Measurements from ENCODE around the gene ADGRA1. TPM values are rescaled to one million over a fixed set of nuclear protein-coding genes. Genes with fewer than 3 reads are reported as not detected.

Gene ADGRA1
- total RNA-seq, 2 donors from 2014 or later, result 0.24 to 1.0 TPM

DNA sequence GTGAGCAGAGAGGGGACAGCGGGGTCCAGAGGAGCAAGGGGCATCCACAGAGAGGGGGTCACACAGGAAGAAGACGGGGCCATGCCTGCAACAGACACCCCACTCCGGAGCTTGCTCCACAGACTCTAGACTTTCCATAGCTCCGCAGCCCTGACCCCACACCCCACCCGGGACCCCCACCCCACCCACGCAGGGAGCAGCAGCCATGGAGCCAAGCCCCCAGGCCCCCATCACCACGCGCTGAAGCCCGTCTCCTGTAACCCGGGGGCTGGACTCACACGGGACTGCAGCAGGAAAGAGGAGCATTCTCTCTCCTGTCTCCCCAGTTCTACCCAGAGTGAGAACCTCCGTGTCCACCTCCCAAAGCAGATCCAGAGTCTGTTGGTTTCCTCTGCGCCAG is 38.8 kb upstream of the ADGRA1 start:
- TF ChIP-seq CTCF (conservative IDR thresholded peaks at IDR 0.05), result no peak
- WGBS, 2 experiments (ENCODE audit: insufficient coverage in 1 of 2, insufficient read length in 1 of 2), result 93 to 98% methylated on average over 5 to 13 of the region's 13 CpGs
- Histone ChIP-seq H3K9ac (ENCODE audit: extremely low read depth, low read length, poor library complexity, severe bottlenecking) (no peak overlapping the region), H3K9me3 (ENCODE audit: control insufficient read depth, low read length) (no peaks in the 10 kb centered on the region), H3K27me3 (ENCODE audit: control insufficient read depth, insufficient read depth, low read length, poor library complexity, severe bottlenecking) (no peaks in the 10 kb centered on the region), H3K36me3 (ENCODE audit: control insufficient read depth, insufficient read depth, low read length) (no peaks in the 10 kb centered on the region), H3K4me3 (ENCODE audit: low read length) (no peak overlapping the region), H3K4me1 (ENCODE audit: control insufficient read depth, insufficient read depth, low read length) (no peaks in the 10 kb centered on the region), H3K27ac (ENCODE audit: low read depth, low read length) (no peak overlapping the region)
- H3K27ac Mint-ChIP-seq, result no peak overlapping the region
- no peaks in the 10 kb centered on the region for H3K9me3 Mint-ChIP-seq
- H3K36me3 Mint-ChIP-seq (ENCODE audit: low read depth), result no peaks in the 10 kb centered on the region
- no peak overlapping the region for H3K4me3 Mint-ChIP-seq
- H3K27me3 Mint-ChIP-seq (ENCODE audit: insufficient read depth), result no peaks in the 10 kb centered on the region
- H3K4me1 Mint-ChIP-seq, result no peaks in the 10 kb centered on the region
- DNase-seq, result no peak

DNA sequence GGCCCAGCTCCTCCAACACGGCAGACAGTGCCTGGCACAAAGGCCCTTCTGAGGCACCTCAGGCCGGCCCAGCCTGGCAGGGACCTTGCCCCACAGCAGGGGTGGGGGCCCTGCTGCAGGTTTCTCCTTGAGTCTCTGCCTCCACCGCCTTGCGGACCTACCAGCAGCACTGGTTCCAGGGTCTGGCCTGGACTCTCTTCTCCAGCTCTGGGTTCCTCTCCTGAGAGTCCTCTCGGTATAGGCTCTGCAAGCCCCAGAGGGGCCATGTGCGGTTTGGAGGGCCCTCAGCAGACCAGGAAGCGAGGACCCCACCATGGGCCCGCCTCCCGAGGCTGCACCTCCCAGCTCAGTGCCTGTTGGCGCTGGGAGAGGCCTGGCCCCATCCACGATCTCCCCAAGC is 38.1 kb upstream of the ADGRA1 start:
- WGBS, 2 experiments (ENCODE audit: insufficient coverage in 1 of 2, insufficient read length in 1 of 2), result 91 to 100% methylated on average over 10 to 11 of the region's 11 CpGs
- Mint-ChIP-seq H3K27me3 (ENCODE audit: insufficient read depth) (no peaks in the 10 kb centered on the region), H3K4me1 (no peaks in the 10 kb centered on the region), H3K36me3 (ENCODE audit: low read depth) (no peaks in the 10 kb centered on the region), H3K9me3 (no peaks in the 10 kb centered on the region), H3K27ac (no peak overlapping the region), H3K4me3 (no peak overlapping the region)
- Histone ChIP-seq H3K36me3 (ENCODE audit: control insufficient read depth, insufficient read depth, low read length) (no peaks in the 10 kb centered on the region), H3K4me3 (ENCODE audit: low read length) (no peak overlapping the region), H3K9me3 (ENCODE audit: control insufficient read depth, low read length) (no peaks in the 10 kb centered on the region), H3K9ac (ENCODE audit: extremely low read depth, low read length, poor library complexity, severe bottlenecking) (no peak overlapping the region), H3K27ac (ENCODE audit: low read depth, low read length) (no peak overlapping the region), H3K27me3 (ENCODE audit: control insufficient read depth, insufficient read depth, low read length, poor library complexity, severe bottlenecking) (no peaks in the 10 kb centered on the region), H3K4me1 (ENCODE audit: control insufficient read depth, insufficient read depth, low read length) (no peaks in the 10 kb centered on the region)
- no peak for DNase-seq
- TF ChIP-seq CTCF (conservative IDR thresholded peaks at IDR 0.05), result no peak

- no peak overlapping the region for H3K27ac ChIP-seq (ENCODE audit: low read depth, low read length)
- H3K4me3 ChIP-seq (ENCODE audit: low read length), result no peak overlapping the region
- Mint-ChIP-seq H3K9me3 (no peaks in the 10 kb centered on the region), H3K36me3 (ENCODE audit: low read depth) (no peaks in the 10 kb centered on the region), H3K4me3 (no peak overlapping the region), H3K27ac (no peak overlapping the region), H3K27me3 (ENCODE audit: insufficient read depth) (no peaks in the 10 kb centered on the region), H3K4me1 (no peaks in the 10 kb centered on the region)
- no peak overlapping the region for H3K9ac ChIP-seq (ENCODE audit: extremely low read depth, low read length, poor library complexity, severe bottlenecking)
- H3K36me3 ChIP-seq (ENCODE audit: control insufficient read depth, insufficient read depth, low read length), result no peaks in the 10 kb centered on the region
- H3K9me3 ChIP-seq (ENCODE audit: control insufficient read depth, low read length), result no peaks in the 10 kb centered on the region
- H3K27me3 ChIP-seq (ENCODE audit: control insufficient read depth, insufficient read depth, low read length, poor library complexity, severe bottlenecking), result no peaks in the 10 kb centered on the region
- no peaks in the 10 kb centered on the region for H3K4me1 ChIP-seq (ENCODE audit: control insufficient read depth, insufficient read depth, low read length)
- TF ChIP-seq CTCF (conservative IDR thresholded peaks at IDR 0.05), result no peak
- DNase-seq, result no peak
- WGBS, 2 experiments (ENCODE audit: insufficient coverage in 1 of 2, insufficient read length in 1 of 2), result 80 to 83% methylated on average over 2 to 11 of the region's 11 CpGs
These were observed 37.4 kb upstream of the ADGRA1 start for GRCh38 chr10:133050371-133050770.

All from endodermal cell (in vitro differentiated cells).